Effector CD8-positive, alpha-beta T cell (primary cell): ENCODE results near the gene PHF13.
"Not testable (repeated sequence)": the region's sequence is repeated elsewhere in the genome, so short reads cannot be mapped to it uniquely, and the experiment has no call there.

Experiments
- DNase-seq: peaks from one replicate; lab custom pipeline; 2025; lab: John Stamatoyannopoulos, UW

The PHF13 gene

DNA sequence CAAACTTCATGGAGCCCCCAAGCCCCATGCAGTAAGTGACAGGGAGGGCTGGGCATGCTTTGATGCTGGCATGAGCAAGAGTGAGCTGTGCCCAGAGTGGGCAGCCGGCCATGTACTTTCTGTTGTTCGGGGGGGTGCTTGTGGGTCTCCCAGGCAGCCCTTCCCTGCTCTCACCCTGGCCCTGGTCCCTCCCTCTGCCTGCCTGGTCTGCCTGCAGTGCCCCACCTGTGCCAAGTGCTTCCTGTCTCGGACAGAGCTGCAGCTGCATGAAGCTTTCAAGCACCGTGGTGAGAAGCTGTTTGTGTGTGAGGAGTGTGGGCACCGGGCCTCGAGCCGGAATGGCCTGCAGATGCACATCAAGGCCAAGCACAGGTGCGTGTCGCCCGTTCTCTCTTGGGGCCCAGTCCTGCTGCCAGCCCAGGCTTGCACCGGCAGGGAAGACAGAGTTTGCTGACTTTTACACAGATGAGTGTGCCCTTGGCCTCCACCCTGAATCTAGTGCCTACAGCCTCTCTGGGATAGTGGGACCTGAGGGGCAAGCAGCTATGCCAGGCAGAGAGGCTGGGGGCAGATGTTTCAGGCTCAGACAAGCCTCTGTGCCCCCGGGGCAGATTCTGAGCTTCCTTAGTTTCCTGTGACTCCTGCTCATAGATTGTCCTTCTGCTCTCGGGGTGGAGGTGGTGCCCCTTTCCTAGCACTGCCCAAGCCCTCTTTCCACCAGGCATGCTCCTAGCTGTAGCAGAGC lies 26.1 kb upstream of the PHF13 start:
- DNase-seq: no peak

DNA sequence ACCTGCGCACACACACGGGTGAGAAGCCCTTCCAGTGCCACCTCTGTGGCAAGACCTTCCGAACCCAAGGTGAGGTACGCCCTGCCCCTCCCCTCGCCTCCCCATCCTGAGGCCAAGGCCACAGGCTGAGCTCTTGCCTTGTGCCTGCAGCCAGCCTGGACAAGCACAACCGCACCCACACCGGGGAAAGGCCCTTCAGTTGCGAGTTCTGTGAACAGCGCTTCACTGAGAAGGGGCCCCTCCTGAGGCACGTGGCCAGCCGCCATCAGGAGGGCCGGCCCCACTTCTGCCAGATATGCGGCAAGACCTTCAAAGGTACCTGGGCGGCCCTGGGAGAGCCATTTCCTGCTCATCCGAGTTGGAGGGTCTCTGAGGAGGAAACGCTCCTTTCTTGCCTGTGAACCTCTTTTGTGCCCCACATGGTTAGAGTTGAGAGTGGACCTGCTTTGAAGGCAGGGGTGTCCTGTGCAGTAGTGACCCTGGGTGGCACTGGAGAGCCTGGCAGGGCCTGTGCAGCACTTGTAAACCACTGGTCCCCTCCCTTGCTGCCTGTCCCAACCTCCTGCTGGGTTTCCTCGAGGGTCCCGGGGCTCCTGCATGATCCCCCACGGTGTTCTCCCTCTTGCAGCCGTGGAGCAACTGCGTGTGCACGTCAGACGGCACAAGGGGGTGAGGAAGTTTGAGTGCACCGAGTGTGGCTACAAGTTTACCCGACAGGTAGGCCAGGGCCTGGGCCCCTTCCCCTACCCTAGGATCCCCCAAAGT lies 25.2 kb upstream of the PHF13 start:
- no peak for DNase-seq

DNA sequence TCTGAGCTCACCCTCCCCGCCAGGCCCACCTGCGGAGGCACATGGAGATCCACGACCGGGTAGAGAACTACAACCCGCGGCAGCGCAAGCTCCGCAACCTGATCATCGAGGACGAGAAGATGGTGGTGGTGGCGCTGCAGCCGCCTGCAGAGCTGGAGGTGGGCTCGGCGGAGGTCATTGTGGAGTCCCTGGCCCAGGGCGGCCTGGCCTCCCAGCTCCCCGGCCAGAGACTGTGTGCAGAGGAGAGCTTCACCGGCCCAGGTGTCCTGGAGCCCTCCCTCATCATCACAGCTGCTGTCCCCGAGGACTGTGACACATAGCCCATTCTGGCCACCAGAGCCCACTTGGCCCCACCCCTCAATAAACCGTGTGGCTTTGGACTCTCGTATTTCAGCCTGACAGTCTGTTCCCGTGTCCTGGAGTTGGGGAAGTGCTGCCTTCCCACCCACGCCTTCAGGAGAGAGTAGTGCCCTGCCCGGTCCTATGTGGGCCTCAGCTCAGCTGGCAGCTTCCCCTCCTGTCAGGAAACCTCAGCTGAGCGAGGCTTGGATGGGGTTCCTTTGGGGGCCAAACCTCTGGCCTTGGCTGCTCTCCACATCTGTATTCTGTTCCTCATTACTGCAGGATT lies 24.5 kb upstream of the PHF13 start:
- DNase-seq: no peak

DNA sequence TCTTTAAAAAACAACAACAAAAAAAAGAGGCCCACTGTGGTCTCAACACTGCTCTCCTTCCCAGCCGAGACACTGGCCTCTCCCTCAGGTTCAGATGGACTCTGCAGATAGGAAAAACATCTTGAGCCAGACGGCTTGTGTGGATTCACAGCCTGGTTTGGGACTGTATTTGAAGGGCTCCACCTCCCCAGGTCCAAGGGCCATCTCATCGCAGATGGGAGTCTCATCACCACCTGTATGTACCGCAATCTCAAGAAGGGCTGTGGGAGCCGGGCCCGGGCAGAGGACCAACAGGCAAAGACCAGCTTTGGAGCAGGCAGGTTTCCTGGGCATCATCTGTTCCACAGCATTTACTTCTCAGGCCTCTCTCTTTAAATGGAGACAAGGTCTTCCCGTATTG lies 23.5 kb upstream of the PHF13 start:
- no peak for DNase-seq

DNA sequence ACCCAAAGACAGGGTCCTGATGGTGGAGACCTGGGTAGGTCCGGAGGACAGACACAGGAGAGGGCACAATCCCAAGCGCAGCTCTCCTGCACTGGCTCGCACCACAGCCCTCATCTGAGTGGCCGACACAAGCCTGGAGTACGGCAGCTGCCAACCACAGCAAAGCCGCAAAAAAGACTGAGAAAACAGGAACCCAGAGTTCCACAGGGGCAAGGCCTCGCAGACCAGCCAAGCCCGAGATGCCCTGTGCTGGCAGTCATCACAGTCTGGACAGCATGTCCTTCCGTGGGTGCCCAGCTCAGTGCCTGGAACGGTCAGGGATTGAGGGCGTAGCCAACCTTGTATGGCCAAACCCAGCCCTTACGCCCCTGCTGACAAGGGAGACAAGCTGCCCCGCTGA lies 22.3 kb upstream of the PHF13 start:
- DNase-seq: no peak

DNA sequence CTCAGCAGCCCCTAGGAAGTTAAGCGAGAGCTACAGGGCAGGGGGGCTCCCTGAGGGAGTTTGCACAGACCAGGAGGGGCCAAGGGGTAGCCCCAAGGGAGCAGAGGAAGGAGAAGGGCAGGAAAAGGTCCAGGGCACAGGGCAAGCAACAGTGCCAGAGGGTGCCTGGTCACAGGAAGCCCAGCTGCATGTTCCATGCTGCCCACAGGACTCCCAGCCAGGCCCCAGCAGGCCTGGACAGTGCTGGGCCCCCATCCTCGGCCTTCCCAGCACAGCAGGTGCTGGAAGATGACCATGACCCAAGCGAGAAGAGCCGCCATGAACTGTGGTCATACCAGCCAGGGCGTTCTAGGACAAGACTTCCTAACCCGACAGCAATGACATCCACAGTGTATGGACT lies 21.9 kb upstream of the PHF13 start:
- DNase-seq: no peak

DNA sequence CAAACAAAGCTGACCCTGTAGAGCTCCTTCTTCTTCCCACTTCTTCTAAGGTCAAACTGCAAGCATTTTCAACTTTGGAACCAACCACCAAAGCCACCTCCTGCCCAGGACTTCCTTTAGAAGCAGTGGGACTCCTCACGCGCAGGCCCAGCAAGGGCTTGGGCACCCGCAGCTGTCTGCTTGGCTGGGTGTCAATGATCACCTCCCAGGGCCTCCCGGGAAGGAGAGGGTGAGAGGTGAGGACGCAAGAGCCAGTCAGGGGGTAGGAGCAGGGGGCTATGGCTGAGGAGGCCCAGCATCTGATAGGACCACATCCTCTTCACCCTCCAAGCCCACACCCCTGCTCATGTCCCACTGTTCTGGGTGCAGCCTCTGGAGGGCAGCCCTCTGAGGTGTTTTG lies 21.1 kb upstream of the PHF13 start:
- DNase-seq: no peak

DNA sequence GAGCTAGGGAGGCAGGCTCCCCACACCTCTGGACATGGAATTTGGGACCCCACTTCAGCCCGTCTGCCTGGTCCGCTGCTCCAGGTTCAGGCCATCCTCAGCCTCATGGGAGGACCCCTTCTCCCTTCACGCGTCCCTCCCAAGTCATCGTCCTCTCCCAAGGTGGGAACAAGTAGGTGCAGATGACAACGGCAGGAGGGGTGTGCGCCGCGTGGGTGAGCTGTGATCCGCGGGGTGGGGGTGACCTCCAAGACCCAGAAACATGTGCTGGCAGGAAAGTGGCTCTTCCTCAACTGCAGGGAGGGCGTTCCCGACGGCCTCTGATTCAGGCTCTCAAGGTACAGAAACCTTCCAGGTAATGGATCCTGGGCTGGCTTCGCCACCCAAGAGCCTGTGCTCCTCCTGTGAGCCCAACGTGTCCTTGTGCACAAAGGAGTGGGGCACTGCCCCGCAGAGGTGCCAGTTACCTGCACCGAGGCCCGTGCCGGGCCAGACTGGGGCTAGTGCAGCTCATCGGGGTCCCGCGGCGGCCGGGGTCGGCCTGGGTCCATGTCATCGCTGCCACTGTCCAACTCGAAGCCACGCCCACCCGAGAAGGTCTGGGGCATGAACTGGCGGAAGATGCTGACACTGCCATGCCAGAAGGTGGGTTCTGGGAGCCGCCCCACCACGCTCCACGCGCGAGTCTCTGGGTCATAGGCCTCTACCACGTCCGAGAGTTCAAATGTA lies 20.5 kb upstream of the PHF13 start:
- no peak for DNase-seq

DNA sequence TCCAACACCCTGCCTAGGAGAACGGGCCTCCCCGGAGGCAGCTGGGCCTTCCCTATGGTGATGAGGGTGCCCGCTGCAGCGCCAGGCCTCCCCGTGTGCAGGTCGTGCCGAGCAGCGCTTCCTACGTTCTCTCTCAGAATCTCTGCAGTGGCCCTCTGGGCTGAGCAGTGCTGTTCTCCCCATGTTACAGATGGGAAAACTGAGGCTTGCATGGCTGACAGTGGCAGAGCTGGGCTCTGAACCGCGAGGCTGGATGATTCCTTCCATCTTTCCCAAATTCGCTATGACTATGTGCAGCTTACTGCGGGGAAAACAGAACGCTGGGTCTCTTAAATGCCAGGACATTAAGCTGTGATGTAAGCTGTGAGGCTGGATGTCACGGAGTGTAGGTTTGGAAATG lies 19.7 kb upstream of the PHF13 start:
- no peak for DNase-seq

DNA sequence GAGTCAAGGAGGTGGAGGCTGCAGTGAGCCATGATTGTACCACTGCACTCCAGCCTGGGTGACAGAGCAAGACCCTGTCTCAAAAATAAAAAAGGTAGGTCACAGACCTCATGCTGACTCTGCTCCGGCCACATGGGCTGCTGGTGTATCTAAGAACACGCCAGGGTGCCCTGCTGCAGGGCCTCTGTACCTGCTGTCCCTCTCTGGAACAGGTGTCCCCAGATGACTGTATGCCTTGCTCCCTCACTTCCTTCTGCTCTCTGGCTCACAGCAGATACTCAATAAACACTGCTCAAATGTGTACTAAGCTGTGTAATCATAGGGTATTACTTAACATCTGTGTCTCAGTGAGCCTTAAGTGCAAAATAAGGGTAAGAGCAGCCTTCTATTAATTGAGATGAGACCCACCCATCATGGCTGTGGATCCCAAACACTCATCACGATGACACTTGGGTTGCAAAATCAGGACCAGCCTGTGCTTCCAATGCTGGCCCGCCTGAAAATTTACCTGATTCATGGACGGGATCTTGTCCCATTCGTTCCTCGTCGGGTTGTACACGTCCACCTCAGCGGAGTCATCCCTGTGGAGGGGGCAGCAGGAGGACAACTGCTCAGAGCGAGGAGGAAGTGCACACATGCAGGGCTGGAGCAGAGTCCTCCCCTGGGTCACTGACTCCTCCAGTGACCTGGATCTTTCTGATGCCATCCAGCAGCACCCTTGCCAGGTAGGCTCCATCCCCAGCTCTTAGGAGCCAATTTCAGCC lies 18.4 kb upstream of the PHF13 start:
- DNase-seq: no peak

DNA sequence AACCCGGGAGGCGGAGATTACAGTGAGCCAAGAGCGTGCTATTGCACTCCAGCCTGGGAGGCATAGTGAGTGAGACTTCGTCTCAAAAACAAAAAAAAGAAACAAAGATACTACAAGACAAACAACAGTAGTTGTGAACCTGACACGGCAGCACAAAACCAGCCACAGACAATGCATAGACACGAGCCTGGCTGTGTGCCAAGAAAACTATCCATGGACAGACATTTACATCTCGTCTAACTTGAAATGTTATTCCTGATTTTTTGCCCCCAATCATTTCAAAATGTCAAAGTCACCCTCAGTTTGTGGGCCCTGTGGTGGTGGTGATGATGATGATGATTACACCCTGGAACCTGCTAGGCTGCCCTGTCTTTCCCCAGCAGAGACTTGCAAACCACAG lies 17.2 kb upstream of the PHF13 start:
- DNase-seq: no peak

DNA sequence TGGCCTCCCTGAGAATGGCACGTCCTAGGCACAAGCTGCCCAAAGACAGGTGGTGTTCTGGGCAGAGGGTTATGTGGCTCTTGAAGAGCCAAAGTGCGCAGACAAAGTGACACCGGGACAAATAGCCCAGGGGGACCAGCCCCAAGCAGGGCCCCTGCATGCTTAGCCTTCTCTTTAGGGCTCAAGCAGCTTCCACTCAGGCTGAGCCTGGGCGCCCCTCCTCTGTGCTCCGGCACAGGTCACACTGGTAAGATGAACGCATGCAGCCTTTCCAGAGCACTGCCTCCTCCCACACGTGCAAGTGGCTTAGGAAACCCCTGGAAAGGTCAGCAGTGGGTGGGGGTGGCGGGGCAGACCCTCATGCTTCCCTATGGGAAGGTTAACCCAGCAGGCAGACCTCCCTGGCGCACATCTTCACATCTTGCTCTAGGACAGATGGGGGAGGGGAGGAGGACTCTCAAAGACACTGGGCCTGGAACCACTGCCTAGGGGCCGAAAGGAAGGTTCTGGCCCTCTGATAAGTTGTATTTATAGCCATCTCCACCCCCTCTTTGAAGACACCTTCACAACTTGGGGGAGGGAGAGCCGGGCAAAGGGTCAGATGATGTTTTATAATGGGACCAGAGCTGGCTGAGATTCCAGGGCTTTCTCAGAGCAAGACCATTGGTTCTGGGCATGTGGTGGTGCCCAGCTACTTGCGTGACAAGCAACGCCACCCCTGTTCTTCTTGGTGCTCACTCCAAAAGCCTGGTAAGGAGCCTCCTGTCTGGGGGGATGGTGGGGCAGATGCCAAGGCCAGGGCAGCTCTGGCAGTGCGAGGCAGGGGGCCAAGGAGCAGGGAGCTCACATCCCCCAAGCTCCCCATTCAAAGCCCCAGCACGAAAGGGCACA lies 16.4 kb upstream of the PHF13 start:
- no peak for DNase-seq

DNA sequence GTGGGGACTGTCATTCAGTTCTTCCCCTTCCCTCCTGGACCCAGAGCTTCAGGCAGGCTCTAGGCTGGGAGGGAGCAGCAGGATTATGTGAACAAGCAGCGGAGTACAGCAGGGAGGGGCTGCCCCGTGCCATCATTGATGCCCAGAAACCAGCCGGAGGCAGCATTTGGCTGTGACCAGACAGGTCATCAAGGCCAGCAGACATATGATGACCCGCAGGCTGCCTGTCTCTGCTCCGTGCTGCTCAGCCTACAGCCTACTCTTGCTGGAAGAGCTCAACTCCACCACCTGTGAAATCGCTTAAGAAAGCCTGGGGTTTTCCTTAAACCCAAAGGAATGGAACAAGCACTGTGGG lies 15.8 kb upstream of the PHF13 start:
- DNase-seq: no peak

DNA sequence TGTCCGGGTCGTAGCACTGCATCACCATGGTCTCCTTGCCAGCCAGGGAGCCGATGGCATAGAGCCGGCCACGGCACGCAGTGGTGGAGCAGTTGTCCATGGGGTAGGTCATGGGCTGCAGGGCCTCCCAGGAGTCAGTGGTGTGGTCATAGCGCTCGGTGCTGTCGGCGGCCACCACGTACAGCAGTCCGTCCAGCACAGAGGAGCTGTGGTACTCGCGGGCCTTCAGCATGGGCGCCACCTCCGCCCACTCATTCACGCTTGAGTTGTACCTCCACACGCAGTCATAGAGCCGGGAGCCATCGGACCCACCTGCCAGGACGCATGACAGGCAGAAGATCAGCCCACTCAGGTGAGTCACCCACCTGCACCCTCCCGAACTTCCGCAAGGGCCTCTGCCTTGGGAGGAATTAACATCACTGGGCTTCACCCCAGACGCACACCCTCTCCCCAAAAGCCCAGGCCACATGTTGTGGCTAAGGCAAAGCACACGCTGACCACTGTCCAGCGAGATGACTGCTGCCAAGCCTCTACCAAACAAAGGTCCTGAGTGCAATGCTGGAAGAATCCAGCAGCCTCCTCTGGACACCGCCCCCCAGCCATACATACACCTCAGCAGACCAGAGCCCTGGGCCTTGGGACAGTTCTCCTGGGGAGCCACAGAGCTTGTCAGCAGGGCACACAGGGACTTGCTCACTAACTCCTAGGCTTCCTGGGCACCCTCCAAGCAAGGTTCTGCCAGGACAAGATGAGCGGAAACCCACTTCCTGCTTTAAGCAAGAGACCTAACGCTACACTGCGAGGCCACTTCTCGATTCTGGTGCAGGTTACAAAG lies 14.2 kb upstream of the PHF13 start:
- no peak for DNase-seq

DNA sequence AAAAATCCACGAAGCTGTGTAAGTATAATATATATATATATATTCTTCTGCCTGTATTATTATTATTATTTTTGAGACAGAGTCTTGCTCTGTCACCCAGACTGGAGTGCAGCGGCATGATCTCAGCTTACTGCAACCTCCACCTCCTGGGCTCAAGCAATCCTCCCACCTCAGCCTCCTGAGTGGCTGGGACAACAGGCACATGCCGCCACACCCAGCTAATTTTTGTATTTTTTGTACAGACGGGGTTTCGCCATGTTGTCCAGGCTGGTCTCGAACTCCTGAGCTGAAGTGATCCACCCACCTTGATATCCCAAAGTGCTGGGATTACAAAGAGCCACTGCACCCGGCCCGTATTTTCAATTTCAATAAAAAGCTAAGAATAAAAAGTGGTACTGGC lies 13.5 kb upstream of the PHF13 start:
- not testable (repeated sequence) for DNase-seq

DNA sequence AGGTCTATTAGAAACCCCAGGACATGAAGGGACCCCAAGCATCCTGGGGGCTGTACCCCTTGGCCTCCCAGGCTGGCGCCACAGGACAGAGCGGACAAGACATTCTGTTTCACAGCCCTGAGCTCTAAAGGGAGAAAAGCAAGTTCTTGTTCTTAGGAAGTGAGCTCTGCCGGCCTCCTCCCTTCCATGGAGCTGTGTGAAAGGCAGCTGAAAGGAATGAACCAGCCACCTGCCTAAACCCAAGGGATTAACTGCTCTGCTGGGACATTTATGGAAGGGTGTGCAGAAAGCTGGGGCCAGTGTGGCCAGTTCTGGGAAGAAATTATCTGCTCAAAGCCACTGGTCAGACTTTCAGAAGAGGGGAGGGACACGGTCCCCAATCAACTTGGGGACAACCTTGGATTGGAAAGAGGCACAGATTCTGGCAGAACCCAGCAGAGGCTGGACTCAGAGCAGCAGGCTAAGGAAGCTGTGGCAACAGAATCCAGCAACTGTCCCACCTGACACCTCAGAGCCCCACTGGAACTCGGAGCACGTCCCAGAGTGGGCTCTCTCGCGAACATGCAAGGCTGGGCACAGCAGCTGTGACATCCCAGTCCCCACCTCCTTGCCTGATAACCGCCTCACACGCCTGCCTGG lies 13.0 kb upstream of the PHF13 start:
- DNase-seq: no peak

DNA sequence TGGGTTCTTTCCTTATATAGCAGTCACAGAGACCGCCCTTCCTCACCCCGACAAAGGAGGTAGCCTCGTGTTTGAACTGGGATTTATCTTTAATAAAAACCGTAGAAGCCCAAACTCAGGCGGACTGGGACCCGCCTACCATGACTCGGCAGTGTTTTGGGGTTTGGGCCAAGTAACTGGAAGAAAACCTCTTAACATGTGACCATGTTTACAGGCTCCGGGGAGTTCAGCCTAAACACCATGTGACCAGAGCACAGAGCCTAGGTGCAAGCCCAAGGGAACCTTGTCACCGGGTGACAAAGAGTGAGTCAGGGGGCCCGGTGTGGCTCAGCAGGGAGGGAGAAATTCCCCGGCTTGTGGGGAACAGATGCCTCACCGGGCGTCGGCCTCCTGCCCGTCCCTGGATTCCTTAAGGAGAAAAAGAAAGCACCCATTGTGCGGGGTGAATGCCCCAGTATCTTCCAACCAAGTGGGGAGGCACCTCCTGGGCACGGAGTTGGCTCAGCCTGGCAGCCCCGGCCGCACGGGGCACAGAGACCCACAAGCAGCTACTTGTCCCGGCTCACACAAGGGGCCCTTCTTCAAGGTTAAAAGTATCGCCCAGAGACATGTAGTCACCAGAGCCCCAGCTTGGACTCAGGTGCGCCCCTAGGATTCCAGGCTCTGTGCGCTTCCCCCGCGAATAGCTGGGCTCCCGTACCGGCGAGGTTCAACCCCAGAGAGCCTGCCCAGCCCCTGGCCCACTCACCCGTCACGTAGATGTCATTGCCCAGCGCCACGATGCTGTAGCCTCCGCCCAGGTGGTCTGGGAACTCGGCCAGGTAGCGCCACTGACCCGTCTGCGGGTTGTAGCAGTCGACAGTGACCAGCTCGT lies 12.2 kb upstream of the PHF13 start:
- peak; percentile 26 for DNase-seq

DNA sequence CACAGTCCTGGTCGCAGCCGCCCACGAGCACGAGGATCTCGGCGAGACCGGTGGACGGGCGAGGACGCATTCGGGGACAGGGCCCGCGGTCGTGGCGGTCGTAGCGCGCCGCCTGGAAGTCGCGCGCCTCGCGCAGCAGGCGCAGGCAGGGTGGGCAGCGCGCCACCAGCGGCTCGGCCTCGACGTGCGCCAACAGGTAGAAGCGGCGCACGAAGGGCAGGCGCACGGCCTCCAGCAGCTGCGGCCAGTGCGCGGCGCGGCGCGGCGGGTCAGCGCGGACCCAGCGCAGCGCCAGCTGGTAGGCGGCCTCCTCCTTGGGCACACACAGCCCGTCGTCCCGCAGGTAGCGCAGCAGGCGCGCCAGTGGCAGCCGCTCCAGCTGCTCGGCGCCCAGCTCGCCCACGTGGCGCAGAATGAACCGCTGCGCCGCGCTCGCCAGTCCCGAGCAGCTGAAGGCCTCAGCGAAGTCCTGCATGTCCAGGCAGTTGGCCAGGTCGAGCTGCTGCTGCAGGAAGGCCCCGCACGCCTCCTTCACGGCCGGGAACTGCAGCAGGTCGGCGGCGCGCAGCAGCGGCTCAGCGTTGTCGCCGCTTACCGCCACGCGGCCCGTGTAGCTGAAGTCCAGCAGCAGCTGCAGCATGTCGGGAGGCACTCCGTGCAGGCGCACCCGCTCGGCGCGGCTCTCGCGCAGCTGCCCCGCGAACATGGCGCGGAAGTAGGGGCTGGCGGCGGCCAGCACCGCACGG lies 11.4 kb upstream of the PHF13 start:
- no peak for DNase-seq
